Breast epithelium (tissue), 3 donors: Measurements from ENCODE around the gene CERS1.

Source experiments
- POLR2A ChIP-seq: fragments of 450-650 bp; IDR thresholded peaks from one replicate; pipeline ENCODE4 v1.6.1; 2016; ENCODE audit warnings: antibody characterized with exemption, mild to moderate bottlenecking, moderate library complexity
- POLR2AphosphoS5 ChIP-seq, 3 donors: sonication (generic); formaldehyde crosslinking; IDR thresholded peaks; one replicate each; pipeline ENCODE4 v1.6.1; 2017; ENCODE audit warnings: antibody characterized with exemption in 3 of 3
- TF ChIP-seq, protein P1 (sequence below), 3 donors: fragments of 450-650 bp; IDR thresholded peaks; one replicate each; pipeline ENCODE4 v1.5.1; 2016 to 2017; ENCODE audit warnings: antibody characterized with exemption in 3 of 3, mild to moderate bottlenecking in 3 of 3, moderate library complexity in 3 of 3

GRCh38 chr19:18858906-18859646 is 36.9 kb downstream of the CERS1 start:
- TF ChIP-seq POLR2A (no peak), POLR2AphosphoS5 (IDR thresholded peaks at IDR 0.05) (no peak)
- TF ChIP-seq, protein P1, sequence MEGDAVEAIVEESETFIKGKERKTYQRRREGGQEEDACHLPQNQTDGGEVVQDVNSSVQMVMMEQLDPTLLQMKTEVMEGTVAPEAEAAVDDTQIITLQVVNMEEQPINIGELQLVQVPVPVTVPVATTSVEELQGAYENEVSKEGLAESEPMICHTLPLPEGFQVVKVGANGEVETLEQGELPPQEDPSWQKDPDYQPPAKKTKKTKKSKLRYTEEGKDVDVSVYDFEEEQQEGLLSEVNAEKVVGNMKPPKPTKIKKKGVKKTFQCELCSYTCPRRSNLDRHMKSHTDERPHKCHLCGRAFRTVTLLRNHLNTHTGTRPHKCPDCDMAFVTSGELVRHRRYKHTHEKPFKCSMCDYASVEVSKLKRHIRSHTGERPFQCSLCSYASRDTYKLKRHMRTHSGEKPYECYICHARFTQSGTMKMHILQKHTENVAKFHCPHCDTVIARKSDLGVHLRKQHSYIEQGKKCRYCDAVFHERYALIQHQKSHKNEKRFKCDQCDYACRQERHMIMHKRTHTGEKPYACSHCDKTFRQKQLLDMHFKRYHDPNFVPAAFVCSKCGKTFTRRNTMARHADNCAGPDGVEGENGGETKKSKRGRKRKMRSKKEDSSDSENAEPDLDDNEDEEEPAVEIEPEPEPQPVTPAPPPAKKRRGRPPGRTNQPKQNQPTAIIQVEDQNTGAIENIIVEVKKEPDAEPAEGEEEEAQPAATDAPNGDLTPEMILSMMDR (IDR thresholded peaks at IDR 0.05), result no peak
